Upper lobe of left lung (tissue), 4 donors: Measurements from ENCODE around the gene LYRM2.

Experiments used
- POLR2A ChIP-seq, 4 donors: fragments of 450-650 bp; IDR thresholded peaks; one replicate each; pipeline ENCODE4 v1.5.1; 2016 to 2017; ENCODE audit warnings: antibody characterized with exemption in 4 of 4, mild to moderate bottlenecking in 2 of 4
- POLR2AphosphoS5 ChIP-seq, 2 donors: sonication (generic); formaldehyde crosslinking; IDR thresholded peaks; one replicate each; pipeline ENCODE4 v1.5.1; 2017; ENCODE audit warnings: antibody characterized with exemption in 2 of 2
- TF ChIP-seq, protein P1 (sequence below), 6 experiments: fragments of 450-650 bp in 4 of 6; fragments of 200-600 bp in 2 of 6; sonication (generic) in 2 of 6; IDR thresholded peaks; one replicate each; pipeline ENCODE4 v1.5.1; 2016 to 2019; ENCODE audit warnings: antibody characterized with exemption in 6 of 6

DNA sequence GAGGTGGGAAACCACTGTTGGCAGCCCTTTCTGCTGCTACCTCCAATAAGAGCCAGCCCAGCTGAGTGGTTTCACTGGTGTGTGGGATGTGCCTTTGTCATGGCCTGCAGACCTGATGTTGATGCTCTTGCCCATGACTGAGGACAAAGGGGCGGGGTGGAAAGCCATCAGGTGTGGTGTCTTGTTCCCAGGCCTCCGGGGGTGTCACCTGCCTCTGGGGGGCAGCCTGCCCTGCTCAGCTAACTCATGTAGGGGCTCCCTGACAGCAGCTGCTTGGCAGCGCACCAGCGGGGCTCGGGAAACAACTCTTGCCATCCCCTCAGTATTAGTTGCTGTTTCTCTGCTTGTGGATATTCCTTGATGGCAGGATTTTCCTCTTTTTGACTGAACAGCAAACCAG is 91.3 kb downstream of the LYRM2 start:
- TF ChIP-seq POLR2AphosphoS5 (IDR thresholded peaks at IDR 0.05) = no peak
- TF ChIP-seq, protein P1, sequence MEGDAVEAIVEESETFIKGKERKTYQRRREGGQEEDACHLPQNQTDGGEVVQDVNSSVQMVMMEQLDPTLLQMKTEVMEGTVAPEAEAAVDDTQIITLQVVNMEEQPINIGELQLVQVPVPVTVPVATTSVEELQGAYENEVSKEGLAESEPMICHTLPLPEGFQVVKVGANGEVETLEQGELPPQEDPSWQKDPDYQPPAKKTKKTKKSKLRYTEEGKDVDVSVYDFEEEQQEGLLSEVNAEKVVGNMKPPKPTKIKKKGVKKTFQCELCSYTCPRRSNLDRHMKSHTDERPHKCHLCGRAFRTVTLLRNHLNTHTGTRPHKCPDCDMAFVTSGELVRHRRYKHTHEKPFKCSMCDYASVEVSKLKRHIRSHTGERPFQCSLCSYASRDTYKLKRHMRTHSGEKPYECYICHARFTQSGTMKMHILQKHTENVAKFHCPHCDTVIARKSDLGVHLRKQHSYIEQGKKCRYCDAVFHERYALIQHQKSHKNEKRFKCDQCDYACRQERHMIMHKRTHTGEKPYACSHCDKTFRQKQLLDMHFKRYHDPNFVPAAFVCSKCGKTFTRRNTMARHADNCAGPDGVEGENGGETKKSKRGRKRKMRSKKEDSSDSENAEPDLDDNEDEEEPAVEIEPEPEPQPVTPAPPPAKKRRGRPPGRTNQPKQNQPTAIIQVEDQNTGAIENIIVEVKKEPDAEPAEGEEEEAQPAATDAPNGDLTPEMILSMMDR (IDR thresholded peaks at IDR 0.05) = no peak
- TF ChIP-seq POLR2A (IDR thresholded peaks at IDR 0.05) = no peak
